Measurements from ENCODE around the gene OR1M1.

The OR1M1 gene

DNA sequence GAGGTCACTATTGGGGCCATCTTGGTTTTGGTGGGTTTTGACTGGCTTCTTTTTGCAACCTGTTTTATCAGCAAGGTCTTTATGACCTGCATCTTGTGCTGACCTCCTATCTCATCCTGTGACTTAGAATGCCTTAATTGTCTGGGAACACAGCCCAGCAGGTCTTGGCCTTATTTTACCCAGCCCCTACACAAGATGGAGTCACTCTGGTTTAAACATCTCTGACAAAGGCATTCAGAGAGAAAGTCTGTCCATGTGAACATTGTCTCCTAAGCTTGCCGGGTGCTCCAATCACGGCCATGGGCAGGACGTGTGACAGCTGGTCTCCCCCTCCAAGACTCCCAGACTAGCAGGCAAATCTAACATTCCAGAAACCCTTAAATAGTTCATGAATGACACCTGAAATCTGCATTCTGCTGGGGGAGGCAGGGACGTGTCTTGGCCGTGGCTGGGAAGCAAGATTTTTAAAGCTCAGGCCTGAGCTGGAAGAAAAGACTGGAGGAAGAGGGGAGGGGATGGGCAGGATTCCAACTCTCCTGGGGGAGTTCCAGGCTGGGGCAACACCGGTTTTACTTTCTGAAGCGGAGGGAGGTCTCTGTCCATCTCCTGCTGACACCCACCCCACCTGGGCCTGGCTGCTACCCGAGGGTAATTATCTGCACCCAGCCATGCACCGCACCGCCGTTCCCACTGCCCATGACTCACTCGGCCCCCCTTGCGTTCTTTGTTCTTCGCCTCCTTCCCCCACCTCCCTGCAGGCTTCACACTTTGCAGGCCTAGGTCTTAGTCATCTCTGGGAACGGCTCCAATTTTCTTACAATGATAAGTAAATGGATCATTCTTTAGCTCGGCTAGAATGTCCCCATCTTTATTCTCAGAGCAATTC is 11.6 kb upstream of the OR1M1 start:
- DNase-seq: peak; percentile 97

DNA sequence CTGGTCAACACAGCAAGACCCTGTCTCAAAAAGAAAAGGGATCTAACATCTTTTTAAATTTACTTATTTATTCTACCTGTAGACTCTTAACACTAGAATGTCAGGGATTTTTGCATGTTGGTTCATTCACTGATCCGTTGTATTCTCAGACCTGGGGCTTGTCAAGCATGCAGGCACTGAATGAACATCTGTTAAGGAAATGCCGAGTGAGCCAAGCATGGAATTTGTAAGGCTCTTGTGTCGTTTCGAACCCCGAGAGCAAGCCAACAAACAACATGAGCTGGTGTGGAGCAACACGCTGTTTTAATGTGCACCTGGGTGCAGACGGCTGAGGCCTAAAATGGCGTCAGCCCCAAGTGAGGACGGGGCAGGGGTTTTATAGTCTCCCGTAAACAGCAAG is 10.0 kb upstream of the OR1M1 start:
- no peak for DNase-seq

DNA sequence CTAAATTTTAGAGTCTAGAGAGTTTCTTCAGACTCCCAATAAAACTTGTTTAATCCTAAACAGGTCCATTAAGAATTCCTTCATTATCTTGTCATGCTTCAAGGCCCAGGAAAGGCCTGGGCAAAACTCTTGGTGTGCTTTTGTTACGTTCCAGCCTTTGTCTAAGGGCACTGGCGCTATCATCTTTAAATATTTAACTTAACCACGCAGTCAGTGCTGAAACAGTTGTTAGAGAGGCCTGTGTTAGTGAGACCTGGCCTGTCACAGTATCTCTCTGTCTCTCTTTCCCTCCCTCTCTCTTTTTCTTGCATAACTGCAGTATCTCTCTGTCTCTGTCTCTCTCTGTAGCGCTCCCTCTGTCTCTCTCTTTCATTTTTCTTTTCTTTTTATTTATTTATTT is 8.2 kb upstream of the OR1M1 start:
- peak; percentile 15 for DNase-seq

DNA sequence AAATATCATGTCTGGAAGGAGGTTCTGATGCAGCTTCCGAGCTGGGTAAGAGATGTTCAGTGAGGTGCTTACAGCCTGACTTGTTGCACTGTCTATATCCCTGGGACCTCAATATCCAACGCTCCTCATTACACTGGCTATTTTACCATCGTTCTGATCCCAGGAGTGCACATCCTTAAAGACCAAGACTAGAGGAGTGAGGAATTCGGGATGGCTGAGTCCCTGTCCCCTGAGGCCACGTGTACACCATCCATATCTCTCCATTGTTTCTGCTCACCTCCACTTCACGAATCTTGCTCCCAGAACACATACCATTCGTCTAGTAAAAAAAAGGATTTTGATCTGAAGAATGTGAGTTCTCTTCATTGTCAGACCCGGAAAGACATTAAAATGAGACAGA is 20.5 kb downstream of the OR1M1 start, which contains the start of gene OR7G2:
OR7G2 (minus strand) TSS at position 101 of the 400 bp plus-strand sequence. CDS start 4,232 bp downstream, outside the sequence.
- DNase-seq: no peak

DNA sequence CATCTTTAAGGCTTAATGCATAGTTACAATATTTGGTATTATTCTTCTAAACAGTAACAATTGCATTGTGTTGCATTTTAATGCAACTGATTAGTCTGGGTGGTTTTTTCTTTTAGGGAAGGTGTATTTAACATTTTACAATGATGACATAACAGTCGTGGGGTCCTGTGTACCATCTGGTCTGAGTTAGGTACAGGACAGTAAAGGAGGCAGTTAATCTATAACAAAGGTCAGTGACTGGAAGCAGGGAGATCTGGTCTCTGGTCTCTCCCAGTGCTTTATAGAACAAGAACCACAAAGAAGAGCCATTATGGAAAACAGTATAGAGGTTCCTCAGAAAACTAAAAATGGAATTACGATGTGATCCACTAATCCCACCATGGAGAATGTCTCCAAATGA is 23.1 kb downstream of the OR1M1 start:
- no peak for DNase-seq

DNA sequence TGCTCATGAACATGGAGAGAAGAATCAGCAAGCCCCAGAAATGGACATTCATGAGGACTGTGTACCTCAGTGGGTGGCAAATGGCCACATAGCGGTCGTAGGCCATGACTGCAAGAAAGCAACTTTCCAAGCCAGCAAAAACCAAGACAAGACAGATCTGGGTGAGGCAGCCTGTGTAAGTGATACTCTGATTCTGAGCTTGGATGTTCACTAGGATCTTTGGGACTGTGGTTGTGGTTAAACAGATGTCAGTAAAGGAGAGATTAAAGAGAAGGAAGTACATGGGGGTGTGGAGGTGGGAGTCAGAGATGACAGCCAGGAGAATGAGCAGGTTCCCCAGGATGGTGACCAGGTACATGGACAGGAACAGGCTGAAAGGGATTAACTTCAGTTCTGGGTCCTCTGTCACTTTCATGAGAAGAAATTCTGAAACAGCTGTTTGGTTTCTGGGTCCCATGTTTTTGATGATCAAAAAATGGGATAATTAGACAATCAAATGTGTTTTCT is 28.5 kb downstream of the OR1M1 start, which contains the start of gene OR7G1:
OR7G1 (minus strand) TSS at position 457 of the 507 bp plus-strand sequence; CDS start at position 457, 0 bp downstream.
- DNase-seq: no peak

DNA sequence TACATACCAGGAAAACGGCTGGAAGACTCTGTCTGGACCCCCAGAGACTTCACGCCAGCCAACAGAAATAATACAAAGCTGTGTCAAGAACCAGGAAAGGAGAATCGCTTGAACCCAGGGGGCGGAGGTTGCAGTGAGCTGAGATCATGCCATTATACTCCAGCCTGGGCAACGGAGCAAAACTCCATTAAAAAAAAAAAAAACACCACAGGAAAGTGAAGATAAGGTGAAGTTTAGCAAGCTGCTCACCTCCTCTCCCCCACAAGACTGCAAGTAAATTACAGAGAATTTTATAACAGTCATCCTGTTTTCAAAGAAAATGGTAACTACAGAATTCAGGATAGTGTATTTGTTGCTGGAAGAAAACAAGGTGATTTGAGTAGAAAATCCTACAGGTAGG is 29.7 kb downstream of the OR1M1 start:
- DNase-seq: no peak

DNA sequence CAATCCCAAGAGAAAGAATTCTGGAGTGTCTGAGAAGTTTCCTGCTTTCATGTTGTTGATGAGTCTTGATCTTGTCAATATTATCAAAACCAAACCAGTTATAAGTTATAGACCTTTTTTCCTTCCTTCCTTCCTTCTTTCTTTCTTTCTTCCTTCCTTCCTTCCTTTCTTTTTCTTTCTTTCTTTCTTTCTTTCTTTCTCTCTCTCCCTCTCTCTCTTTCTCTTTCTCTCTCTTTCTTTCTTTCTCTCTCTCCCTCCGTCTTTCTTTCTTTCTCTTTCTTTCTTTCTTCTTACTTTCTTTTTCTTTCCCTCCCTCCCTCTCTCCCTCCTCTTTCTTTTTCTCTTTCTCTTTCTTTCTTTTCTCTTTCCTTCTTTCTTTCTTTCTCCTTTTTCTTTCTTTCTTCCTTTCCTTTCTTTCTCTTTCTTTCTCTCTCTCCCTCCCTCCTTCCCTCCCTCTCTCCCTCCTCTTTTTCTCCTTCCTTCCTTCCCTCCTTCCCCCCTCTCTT is 40.1 kb downstream of the OR1M1 start, which contains the start of gene OR7G3:
OR7G3 (minus strand) TSS at position 51 of the 506 bp plus-strand sequence; CDS start at position 51, 0 bp downstream.
- DNase-seq: no peak

DNA sequence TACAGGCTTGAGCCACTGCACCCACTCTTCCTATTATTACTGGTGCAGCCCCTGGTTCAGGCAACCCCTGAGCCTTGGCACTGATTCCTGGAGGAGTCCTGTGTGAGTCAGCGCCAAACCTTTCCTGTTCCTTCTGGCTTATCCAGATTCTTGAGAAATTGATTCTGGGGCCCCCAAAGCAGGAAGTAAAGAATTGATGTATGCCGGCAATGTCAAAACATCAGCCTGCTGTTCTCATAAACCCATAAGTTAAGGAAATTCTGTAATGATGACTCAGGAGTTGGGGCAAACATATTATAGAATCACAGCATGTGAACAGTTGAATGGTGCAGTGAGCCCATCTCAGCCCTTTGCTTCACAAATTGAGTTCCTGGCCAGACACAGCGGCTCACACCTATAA is 41.3 kb downstream of the OR1M1 start:
- DNase-seq: no peak

DNA sequence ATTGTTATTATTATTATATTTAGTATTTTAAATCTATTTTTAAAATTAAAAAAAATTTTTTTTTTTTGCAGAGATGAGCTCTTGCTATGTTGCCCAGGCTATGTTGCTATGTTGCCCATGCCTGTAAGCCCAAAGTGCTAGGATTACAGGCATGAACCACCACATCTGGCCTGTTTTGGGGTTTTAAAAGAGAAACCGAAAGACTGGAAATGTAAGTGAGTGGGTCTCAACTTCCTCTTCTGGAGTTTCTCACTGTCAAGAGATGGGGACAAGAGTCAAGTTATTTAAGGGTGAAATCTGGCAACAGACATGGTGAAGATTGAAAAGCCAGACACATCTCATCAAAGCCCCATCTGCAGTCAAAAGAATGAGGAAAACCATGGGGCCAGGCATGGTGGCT is 44.1 kb downstream of the OR1M1 start:
- peak; percentile 49 for DNase-seq

DNA sequence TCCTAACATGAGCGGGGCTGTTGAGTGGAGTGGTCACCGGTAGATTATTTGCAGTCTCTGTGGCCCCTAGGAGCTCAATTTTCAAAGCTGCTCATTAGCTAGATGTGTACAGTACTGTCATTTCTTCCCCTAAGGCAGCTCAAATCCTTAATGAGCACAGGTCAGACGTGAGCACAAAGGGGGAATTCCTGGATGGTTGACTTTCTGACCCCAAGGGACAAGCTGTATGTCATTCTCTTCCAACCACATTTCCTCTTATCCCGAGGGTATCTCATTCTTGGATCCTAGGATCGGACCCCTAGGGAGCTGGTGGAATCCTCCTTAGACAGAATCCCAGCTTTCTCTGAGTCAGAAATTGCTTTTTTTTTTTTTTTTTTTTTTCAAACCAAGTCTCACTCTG is 45.6 kb downstream of the OR1M1 start:
- no peak for DNase-seq

DNA sequence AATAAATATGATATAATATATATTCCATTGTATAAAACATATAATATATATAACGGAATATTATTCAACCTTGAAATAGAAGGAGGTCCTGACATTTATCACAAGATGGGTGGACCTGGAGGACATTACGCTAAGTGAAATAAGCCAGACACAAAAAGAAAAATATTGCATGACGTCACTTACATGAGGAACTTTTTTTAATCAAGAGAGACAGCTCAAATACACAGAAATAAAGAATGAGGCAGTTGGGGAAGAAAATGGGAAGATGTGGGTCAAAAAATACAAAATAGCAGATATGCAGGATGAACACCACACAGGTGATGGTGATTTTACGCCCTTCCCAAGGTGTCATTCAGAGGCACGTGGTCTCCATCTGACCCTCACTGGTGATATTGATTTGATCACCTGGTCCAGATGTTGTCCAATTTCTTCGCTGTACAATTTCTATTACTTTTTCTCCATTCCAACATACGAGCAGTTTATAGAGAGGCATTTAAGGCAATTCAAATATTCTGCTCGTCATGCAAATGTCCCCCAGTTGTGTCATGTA is 52.8 kb downstream of the OR1M1 start:
- DNase-seq: no peak

DNA sequence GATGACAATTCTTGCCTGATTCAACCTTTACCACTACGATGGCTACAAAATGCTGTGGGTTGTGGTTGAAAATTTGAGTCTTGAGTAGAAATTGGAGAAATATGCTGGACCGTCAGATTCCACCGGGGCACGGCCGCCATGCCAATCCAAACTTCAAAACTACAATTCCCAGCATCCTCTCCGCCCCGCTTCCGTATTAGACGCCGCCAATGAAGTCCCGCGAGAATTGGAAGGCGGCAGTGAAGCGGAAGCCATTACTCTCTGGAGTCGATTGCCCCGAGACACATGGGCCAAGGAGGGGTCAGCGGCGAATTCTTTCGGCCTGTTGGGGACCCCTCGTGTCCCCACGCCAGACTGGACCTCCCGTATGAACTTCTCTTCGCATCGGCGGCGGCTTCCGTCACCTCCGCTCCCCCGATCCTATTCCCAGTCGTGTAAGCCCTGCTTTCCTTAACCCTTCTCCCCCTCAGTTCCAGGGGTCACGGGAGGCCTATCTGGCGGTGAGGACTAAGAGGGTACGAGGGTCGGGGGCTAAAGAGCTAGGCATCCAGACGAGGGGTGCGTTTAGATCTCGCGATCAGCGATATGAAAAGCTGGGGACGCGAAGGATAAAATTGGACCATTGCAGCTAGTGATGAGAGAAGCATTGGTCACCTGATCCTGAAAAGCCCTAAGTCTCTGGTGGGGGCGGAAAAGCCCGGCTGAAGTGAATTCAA is 53.5 kb downstream of the OR1M1 start, which contains the start of gene ZNF317:
ZNF317 (plus strand) TSS at position 239 of the 716 bp plus-strand sequence. CDS start 15,620 bp downstream, outside the sequence.
- peak; percentile 98 for DNase-seq

DNA sequence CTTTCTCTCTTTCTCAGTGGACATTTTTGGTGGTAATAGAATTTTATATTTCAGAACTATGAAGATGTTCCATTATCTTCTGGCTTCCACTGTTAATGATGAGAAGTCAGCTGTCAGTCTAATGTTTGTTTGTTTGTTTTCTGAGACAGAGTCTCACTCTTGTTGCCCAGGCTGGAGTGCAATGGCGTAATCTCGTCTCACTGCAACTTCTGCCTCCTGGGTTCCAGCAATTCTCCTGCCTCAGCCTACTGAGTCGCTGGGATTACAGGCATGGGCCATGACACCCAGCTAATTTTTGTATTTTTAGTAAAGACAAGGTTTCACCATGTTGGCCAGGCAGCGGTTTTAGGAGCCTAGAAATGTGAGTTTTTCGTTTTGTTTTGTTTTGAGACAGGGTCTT is 58.1 kb downstream of the OR1M1 start:
- DNase-seq: peak; percentile 43
